ENCODE measurements around the gene INO80E.

The INO80E gene

DNA sequence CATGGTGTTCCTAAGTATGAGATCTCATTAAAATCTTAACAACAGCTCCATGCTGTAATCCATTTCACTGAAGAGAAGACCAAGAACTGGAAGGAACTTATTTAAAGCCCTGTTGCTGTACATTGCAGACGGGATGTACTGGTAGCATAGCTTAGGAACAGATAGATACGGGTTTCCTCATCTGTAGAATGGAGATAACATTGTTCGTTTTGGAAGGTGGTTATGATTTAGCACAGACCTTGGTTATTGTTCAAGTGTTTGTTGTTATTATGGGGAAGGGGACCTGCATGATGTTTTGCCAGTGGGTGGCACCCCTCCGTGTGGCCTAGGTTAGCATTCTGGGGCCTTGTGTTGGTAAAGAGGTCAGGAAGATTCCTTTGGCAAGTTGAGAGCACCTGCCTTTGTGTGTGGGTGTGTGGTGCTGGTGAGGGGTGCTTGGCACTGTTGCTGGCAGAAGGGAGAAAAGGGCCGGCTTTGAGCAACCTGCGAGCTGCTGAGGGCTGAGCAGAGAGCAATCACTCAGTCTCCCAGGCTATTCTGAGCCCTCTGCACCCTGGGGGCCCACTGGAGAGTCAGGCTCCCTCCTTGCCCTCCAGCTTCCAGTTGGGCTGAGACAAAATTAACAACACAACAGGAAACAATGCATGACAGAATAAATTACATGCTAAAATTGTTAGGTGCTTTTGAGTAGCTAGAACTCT lies 20.1 kb upstream of the INO80E start:
- peak; percentile 73 for DNase-seq

DNA sequence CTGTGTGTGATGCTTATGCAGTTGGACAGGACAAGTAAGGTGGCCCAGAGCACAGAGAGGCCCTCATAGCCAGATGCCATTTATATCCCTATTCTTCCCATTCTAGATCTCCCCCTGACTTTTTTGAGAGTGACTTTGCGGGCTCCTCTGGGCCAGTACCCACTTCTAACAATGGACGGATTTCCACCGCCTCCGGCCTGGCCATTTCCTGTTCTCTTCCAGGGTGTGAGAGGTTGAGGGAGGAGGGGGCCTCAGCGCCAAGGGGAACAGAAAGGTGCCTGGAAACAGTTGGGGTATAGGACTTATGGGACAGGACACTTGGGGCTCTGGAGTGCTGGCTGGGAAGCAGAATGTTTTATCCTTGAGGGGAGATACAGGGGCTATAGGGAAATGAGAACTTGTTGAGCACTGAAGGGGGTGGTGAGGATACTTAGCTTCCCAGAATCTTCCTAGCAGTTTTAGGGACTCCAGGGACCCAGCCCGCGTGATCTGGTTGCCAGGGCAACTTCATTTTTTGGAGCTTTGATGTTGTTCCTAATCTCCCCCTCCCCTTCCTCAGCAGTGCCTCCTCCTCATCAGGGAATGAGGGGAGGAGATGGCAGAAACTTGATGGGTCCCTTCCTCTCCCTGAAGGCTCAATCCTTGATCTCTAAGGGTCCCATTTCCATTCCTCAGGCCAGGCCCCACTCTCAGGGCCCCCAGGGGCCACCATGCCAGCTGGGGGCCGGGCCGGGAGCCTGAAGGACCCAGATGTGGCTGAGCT lies 18.8 kb upstream of the INO80E start:
- DNase-seq, result no peak

DNA sequence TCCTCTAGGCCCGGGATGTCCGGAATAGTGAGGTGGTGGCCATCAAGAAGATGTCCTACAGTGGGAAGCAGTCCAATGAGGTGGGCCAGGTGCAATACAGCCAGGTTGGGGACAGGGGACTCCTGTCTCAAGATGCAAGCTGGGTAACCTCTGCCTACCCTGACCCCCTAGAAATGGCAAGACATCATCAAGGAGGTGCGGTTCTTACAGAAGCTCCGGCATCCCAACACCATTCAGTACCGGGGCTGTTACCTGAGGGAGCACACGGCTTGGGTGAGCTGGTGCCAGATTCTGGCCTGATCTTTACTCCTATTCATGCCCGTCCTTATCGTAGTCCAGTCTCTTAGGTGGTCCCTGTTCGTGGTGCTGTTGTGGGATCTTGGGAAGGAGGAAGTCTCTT lies 18.0 kb upstream of the INO80E start:
- DNase-seq, result no peak

DNA sequence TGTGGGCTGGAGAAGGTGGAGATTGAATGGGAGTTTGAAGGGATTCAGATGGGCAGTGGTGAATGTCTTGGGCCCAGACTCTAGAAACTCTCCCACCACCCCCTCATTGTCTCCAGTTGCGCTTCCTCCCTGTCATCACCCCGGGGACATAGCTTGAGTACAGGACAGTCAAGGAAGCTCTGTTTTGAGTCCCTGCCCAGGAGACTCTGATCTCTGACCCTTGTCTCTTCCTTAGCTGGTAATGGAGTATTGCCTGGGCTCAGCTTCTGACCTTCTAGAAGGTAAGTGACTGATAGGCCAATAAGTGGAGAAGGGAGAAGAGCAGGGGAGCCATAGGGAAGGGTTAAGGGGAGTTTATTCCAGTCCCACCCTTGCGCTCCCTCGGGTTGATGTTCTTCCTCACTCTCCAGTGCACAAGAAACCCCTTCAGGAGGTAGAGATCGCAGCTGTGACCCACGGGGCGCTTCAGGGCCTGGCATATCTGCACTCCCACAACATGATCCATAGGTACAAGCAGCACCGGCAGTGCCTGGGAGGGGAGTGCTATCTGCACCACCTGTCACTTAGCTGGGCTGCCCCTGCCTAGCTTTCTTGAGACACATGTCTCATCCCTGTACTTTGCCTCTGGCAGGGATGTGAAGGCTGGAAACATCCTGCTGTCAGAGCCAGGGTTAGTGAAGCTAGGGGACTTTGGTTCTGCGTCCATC lies 17.3 kb upstream of the INO80E start:
- no peak for DNase-seq

DNA sequence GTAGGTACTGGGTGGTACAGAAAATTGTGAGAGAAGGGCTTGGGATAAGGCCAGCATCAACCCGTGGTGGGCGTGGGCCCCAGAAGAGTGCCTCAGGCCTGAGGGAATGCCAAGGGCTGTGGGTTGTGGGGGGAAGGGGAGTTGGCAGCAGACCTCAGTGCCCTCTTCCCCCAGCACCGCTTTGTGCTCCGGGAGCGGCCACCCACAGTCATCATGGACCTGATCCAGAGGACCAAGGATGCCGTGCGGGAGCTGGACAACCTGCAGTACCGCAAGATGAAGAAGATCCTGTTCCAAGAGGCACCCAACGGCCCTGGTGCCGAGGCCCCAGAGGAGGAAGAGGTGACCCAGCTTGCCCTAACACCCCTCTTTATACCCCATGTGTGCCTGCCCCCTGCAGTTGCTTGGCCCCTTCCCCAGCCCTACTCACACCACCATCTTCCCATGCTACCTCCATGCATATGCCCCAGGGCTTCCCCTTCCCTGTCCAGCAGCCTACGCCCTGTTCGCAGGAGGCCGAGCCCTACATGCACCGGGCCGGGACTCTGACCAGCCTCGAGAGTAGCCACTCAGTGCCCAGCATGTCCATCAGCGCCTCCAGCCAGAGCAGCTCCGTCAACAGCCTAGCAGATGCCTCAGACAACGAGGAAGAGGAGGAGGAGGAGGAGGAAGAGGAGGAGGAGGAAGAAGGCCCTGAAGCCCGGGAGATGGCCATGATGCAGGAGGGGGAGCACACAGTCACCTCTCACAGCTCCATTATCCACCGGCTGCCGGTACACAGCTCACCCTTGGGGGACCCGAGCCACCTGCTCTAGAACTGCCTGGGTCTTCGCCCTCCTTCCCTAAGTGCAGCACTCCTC lies 13.3 kb upstream of the INO80E start:
- DNase-seq, result no peak

DNA sequence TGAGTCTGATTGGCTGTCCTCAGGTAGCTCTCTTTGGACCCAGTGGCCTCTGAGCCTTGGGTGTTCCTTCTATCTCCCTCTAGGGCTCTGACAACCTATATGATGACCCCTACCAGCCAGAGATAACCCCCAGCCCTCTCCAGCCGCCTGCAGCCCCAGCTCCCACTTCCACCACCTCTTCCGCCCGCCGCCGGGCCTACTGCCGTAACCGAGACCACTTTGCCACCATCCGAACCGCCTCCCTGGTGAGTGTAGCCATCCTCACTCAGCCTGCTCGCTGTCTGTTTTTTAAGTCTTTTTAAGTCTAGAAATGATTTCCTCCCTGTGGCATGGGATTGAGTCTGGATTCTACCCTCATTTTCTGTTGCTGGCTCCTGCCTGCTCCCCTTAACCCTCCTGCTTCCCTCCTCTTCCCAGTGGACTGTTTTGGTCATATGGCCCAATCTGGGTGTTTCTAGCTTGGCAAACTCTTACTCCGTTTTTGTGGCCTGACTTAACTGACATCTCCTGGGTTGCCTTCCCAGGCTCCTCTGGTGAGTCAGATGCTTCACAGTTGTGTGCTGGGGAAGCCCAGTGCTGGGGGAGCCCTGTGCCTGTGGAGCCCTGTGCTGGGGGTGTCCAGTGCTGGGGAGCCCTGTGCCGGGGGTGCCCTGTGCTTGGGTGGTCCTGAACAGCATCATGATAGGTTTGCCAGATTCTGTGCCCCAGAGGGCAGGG lies 12.5 kb upstream of the INO80E start:
- DNase-seq, result no peak

DNA sequence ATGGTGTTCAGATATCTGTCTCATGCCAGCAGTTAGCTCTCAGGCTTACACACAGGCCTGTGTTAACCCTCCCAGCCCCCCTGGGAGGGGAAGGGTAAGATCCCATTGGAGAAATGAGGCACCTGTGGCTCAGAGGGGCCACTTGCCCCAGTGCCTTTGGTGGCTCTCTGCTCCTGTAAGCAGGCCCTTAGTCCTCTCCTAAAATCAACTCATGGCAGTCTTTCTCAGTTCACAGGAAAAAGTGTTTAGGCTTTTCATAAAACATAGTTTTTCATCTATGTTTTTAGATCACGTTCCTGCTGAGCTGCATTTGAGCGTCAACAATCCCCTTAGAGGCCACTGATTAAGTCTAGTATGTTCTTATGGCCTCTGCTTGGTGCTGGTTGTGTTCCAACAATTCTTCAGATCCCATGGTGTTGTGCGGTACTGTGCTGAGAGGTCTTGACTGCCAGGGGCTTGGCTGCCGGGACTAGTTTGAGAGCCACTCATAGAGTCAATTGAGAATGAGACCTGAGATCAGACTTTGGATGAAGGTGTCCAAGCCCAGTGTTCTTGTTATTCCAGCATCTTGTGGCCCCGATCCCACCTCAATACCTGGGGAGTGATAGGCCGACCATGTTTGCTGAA lies 11.8 kb upstream of the INO80E start:
- no peak for DNase-seq

DNA sequence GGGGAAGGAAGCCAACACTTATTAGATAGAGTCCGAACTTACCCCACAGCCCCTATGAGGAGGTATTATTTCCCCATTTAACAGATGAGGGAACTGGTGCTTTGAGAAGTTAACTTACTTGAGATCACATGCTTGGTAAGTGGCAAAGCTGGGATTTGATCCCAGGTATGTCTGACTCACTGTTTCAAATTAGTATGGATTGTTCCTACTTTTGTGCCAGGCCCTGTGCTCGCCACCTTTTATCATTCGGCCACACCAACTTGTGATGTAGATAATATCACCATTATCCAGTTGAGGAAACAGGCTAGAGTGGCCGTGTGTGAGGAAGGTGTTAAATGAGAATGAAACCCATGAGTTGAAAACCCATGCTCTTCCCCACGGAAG lies 11.3 kb upstream of the INO80E start:
- DNase-seq, result no peak

DNA sequence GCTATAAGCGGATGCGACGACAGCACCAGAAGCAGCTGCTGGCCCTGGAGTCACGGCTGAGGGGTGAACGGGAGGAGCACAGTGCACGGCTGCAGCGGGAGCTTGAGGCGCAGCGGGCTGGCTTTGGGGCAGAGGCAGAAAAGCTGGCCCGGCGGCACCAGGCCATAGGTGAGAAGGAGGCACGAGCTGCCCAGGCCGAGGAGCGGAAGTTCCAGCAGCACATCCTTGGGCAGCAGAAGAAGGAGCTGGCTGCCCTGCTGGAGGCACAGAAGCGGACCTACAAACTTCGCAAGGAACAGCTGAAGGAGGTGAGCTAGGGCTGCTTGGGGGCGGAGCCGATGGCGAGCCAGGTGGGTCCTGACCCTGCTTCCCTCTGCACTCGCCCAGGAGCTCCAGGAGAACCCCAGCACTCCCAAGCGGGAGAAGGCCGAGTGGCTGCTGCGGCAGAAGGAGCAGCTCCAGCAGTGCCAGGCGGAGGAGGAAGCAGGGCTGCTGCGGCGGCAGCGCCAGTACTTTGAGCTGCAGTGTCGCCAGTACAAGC lies 10.7 kb upstream of the INO80E start:
- no peak for DNase-seq

DNA sequence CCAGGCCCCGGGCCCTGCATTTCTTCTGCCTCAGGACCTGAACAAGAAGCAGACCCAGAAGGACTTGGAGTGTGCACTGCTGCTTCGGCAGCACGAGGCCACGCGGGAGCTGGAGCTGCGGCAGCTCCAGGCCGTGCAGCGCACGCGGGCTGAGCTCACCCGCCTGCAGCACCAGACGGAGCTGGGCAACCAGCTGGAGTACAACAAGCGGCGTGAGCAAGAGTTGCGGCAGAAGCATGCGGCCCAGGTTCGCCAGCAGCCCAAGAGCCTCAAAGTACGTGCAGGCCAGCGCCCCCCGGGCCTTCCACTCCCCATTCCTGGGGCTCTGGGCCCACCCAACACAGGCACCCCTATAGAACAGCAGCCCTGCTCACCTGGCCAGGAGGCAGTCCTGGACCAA lies 9.8 kb upstream of the INO80E start:
- no peak for DNase-seq

DNA sequence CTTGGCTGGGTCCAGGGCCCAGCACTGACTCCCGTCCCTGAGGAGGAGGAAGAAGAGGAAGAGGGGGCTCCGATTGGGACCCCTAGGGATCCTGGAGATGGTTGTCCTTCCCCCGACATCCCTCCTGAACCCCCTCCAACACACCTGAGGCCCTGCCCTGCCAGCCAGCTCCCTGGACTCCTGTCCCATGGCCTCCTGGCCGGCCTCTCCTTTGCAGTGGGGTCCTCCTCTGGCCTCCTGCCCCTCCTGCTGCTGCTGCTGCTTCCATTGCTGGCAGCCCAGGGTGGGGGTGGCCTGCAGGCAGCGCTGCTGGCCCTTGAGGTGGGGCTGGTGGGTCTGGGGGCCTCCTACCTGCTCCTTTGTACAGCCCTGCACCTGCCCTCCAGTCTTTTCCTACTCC lies 9.1 kb upstream of the INO80E start:
- DNase-seq, result no peak

DNA sequence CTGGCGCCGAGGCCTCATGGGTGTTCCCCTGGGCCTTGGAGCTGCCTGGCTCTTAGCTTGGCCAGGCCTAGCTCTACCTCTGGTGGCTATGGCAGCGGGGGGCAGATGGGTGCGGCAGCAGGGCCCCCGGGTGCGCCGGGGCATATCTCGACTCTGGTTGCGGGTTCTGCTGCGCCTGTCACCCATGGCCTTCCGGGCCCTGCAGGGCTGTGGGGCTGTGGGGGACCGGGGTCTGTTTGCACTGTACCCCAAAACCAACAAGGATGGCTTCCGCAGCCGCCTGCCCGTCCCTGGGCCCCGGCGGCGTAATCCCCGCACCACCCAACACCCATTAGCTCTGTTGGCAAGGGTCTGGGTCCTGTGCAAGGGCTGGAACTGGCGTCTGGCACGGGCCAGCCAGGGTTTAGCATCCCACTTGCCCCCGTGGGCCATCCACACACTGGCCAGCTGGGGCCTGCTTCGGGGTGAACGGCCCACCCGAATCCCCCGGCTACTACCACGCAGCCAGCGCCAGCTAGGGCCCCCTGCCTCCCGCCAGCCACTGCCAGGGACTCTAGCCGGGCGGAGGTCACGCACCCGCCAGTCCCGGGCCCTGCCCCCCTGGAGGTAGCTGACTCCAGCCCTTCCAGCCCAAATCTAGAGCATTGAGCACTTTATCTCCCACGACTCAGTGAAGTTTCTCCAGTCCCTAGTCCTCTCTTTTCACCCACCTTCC lies 8.5 kb upstream of the INO80E start:
- no peak for DNase-seq

DNA sequence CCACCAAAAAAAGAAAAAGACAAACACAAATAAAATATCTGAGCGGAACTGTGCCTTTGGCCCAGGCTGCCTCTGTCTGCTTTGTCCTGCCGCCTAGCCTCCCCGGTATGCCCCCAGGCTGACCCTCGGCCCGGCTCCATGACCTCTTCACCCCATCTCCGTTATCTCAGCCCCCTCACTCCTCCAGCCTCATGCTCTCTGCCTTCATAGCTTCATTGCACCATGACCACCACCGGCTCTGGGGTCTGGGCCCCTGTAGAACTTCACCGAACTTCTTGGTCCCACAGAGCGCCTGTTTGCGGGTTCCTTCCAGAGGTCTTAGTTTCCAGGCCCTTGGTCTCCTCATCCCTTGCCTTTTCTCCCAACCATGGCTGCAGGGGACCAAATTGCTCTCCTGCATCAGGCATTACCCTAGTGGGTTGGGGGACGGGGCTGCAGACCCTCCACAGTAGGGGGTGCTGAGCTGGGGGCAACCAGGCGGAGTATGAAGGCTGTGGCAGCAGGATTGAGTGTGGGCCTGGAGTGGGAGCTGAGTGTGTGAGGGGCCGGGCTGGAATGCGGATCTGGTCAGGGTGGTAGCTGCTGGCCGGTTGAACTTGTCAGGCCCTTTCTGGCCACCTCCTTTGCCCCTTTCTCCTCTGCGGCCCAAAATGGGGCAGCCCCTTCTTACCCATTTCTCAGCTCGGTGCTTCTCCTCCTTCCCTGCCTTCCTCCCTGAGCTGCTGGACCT lies 7.5 kb upstream of the INO80E start:
- no peak for DNase-seq

DNA sequence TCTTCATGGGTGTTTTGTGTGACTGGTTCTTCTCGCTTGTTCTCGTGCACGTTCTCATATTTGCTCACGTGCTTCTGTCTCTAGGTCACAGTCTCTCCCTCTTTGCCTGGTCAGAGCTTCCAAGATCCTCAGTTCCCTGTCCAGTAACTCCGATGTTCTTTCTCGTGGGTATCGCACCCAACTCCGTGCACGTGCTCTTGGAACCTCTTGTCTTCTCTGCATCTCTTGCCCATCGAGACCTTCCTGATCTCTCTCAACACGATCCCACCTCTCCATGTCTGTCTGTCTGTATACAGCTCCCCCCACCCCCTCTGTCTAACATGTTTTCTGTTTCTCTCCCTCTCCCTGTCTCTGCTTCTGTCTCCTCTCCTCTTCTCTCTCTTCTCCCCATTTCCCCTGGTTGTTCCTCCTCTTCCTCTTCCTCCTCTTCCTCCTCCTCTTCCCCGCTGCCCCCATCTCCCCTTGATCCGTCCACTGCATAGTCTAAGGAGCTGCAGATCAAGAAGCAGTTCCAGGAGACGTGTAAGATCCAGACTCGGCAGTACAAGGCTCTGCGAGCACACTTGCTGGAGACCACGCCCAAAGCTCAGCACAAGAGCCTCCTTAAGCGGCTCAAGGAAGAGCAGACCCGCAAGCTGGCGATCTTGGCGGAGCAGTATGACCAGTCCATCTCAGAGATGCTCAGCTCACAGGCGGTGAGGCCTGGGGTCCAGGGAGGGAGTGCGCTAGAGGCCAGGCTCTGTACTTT lies 6.8 kb upstream of the INO80E start:
- no peak for DNase-seq

DNA sequence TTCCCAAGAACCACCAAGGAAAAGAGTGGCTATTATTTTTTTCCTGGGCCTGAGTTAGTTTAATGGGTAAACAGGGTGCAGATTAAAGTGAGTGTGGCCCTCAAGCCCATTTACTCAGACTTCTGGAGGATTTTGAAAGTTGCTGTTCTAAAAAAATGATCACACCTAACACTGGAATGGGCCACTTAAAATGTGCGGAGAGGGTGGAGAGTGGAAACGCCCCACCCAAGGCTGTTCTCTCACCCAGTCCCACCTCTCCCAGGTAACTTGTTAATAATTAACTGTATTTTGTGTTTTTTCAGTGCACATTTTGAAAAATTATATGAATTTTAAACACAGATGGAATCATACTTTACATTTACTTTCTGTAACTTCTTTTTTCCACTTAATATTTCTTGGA lies 6.0 kb upstream of the INO80E start:
- DNase-seq, result no peak

DNA sequence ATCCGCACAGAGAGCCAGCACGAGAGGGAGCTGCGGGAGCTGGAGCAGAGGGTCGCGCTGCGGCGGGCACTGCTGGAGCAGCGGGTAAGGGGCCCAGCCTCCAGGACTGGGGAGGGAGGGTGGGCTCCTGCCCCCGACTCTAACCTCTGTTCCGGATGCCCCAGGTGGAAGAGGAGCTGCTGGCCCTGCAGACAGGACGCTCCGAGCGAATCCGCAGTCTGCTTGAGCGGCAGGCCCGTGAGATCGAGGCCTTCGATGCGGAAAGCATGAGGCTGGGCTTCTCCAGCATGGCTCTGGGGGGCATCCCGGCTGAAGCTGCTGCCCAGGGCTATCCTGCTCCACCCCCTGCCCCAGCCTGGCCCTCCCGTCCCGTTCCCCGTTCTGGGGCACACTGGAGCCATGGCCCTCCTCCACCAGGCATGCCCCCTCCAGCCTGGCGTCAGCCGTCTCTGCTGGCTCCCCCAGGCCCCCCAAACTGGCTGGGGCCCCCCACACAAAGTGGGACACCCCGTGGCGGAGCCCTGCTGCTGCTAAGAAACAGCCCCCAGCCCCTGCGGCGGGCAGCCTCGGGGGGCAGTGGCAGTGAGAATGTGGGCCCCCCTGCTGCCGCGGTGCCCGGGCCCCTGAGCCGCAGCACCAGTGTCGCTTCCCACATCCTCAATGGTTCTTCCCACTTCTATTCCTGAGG lies 5.0 kb upstream of the INO80E start:
- DNase-seq, result no peak

DNA sequence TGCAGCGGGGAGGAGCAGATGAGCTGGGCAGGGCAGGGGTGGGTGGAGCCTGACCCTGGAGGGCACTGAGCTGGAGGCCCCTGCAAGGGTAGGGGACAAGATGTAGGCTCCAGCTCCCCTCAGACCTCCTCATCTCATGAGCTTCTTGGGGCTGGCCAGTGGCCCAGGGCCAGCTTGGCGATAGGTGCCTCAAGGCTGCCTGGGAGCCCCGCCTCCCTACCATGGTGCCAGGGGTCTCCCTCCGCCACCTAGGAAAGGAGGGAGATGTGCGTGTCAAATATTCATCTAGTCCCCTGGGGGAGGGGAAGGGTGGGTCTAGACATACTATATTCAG lies 4.5 kb upstream of the INO80E start:
- no peak for DNase-seq

DNA sequence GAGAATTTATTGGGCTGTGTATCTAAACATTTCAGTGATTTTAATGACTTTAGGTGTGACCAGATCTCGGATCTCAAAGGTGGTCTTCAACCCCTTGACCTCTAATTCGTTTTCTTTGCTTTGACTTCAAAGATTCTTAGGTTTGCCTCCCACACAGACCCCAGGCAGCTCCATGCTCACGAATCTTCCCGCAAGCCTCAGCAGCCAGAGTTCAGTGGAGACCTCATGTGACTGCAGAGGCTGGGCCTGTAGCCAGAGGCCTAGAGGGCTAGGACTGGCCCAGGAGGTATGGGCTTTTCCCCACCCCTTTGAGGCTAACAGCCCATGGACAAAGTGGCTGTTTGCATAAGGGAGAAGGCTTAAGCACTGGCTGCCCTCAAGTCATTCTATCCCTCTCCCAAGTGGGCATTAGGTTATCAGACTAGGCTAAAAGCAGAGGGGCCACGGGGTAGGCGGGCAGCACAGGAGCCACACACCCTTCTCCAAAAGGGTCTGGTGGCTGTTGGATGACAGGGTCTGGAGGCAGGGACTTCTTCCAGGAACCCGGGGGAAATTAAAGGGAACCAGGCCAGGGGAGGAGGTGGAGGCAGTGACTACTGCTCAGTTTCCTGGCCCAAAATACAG lies 3.6 kb upstream of the INO80E start:
- DNase-seq, result no peak
